Motor neuron (in vitro differentiated cells): Measurements from ENCODE around the gene SV2C. TPM values are rescaled to one million over a fixed set of nuclear protein-coding genes. Genes with fewer than 3 reads are reported as not detected.

Experiments used
- ATAC-seq, 8 experiments: fragments of 200-7000 bp; cut with Tn5 transposase; replicated peaks in 6 of 8; 2 replicates each; pipeline ENCODE4 v1.8.0; 2021; ENCODE audit warnings: mild to moderate bottlenecking in 8 of 8, moderate library complexity in 8 of 8
- H3K27ac ChIP-seq, 2 donors: fragments of 250-450 bp; sonication (Bioruptor Pico); 2 replicates each; pipeline ENCODE4 v1.9.0; 2021; ENCODE audit warnings: antibody characterized with exemption in 2 of 2, mild to moderate bottlenecking in 2 of 2, moderate library complexity in 1 of 2
- H3K4me1 ChIP-seq, 2 donors: fragments of 250-450 bp; sonication (Bioruptor Pico); replicated peaks in 1 of 2; 2 replicates each; pipeline ENCODE4 v1.6.1; 2021; ENCODE audit warnings: antibody characterized with exemption in 2 of 2, mild to moderate bottlenecking in 2 of 2, moderate library complexity in 1 of 2
- H3K4me3 ChIP-seq, 5 donors: fragments of 250-450 bp; sonication (Bioruptor Pico); 2 replicates each; pipeline ENCODE4 v1.9.0; 2021; ENCODE audit warnings: antibody characterized with exemption in 5 of 5, mild to moderate bottlenecking in 5 of 5, moderate library complexity in 4 of 5
- WGBS, 10 experiments: fragments of 450-650 bp; shearing (Covaris generic); methylation state at CpG; one replicate each; pipeline ENCODE4 v1.0.0; 2022; 5-methylcytosine and 5-hydroxymethylcytosine counted together
- in situ Hi-C, 9 experiments: fragments of 400-800 bp; cut with MboI; loops; one replicate each; pipeline ENCODE4 v1.15.0; 2021; ENCODE audit warnings: low sequenced_read_pairs in 9 of 9, low pct_unique_long_range_greater_than_20kb in 2 of 9; ENCODE audit not compliant: unreplicated experiment in 9 of 9
- total RNA-seq, 8 experiments: library from RNA; unstranded; fragments of 300-600 nt; gene quantifications; 2 replicates each; pipeline versions ENCODE4 v1.2.3 to v1.2.4, GENCODE V29; 2022

The SV2C gene
- total RNA-seq, 8 experiments from 2014 or later, result 0.20 to 21.8 (median 11.5) TPM

DNA sequence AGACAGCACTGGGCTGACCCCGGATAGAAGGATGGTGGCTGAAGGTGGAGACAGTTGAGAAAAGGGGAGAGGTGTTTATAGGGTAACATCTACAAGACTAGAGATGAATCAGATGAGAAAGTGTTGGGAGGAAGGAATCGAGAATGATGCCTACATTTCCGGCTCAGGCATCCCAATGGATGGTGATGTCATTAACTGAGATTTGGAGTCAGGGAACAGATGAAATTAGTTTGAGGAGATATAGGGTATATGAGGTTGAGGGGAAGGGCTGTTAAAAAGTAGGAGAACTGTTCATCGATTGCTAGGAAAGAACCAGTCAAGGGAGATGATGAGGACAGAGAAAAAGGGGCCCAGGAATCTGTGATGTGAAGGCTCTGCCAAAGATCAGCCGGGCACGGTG lies 295.2 kb downstream of the SV2C start:
- in situ Hi-C loops, result no loop called here
- WGBS, 10 experiments, result 62 to 100% (median 96%) methylated on average over 1 to 5 of the region's 6 CpGs; no CpG with 5 or more reads in 2 of the 10 experiments
- ATAC-seq, result no peak

DNA sequence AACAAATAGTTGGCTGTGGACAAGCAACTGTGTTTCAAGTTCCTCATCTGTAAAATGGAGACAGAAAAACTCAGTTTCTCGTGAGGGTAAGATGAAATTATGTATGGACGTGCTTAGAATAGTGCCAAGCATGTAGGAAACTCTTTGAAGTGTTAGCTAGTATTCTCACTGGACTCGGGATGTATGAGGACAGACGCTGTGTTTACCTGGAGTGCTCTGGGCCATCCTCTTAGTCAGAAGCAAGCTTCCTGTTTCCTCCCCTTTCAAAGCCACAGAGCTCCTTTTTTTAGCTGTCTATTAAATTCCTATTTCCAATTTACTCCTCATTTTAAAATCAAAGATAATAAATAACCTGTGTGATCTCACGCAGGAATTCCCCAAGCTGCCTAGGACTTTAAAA lies 296.1 kb downstream of the SV2C start:
- no peak overlapping the region for H3K27ac ChIP-seq
- 59 to 100% (median 77%) methylated on average over 1 to 5 of the region's 5 CpGs for WGBS, 10 experiments
- no peak overlapping the region for H3K4me3 ChIP-seq
- H3K4me1 ChIP-seq, result peaks cover 4 to 10% of the 10 kb centered on the region in 2 donors
- in situ Hi-C loops, result no loop called here
- no peak for ATAC-seq

More for the DNA sequence above, 295.2 kb downstream of the SV2C start:
- no peak overlapping the region for H3K27ac ChIP-seq
- H3K4me1 ChIP-seq, result peaks cover 0 to 10% of the 10 kb centered on the region in 2 donors
- H3K4me3 ChIP-seq, result no peak overlapping the region

DNA sequence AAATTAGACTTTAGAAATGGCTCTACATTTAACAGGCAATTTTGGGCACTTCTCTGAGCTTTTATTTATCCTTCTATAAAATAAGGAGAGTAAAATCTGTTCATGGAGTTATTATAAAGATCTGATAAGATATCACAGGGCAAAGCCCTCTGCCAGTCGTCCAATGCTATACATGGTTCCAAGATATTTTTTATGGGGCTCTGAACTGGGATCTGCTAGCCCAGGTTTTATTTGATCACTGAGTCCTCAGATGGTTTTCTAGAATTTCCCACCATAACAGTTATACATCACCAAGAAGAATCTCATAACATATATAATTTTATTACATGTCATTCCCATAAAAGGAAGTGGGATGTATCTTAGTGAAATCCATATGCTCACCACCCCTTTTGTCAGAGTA lies 296.7 kb downstream of the SV2C start:
- Histone ChIP-seq H3K27ac (no peak overlapping the region), H3K4me3 (no peak overlapping the region), H3K4me1 (peaks cover 4 to 10% of the 10 kb centered on the region in 2 donors)
- in situ Hi-C loops, result no loop called here
- ATAC-seq, result no peak
- WGBS, 10 experiments, result 17 to 100% (median 88%) methylated on average over 1 of the region's 1 CpG

- 0 to 64% (median 43%) methylated on average over 1 to 2 of the region's 7 CpGs for WGBS, 10 experiments
- no peak for ATAC-seq
- in situ Hi-C loops, result no loop called here
- H3K4me1 ChIP-seq, result peaks cover 4 to 10% of the 10 kb centered on the region in 2 donors
- H3K27ac ChIP-seq, result no peak overlapping the region
- no peak overlapping the region for H3K4me3 ChIP-seq
These were observed 297.3 kb downstream of the SV2C start for GRCh38 chr5:76380346-76381066.

DNA sequence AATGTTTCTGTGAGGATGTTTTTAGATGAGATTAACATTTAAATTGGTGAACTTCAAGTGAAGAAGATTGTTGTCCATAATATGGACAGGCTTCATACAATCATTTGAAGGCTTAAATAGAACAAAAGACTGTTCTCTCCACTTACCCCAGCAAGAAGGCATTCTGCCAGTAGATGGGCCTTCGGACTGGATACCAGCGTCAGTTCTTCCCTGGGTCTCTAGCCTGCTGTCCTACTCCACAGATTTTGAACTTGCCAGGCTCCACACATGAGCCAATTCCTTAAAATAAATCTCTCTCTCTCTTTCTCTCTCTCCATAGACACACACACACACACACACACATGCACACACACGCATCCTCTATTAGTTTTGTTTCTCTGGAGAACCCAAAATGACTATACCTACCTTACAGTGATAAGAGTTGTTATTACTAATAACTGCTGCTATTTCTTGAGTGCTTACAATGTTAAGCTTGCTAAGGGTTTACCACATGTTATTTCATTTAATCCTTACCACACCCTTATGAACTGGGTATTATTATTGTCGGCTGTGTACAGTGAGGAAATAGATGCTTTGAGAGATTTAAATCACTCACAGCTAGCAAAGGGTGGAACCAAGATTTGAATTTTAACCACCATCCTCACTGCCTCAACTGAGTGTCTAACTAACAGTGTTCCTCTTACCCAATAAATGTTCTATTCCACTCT lies 300.1 kb downstream of the SV2C start:
- Histone ChIP-seq H3K4me1 (peaks cover 4 to 10% of the 10 kb centered on the region in 2 donors), H3K27ac (no peak overlapping the region), H3K4me3 (no peak overlapping the region)
- 0 to 100% (median 96%) methylated on average over 1 to 4 of the region's 4 CpGs for WGBS, 10 experiments
- in situ Hi-C loops, result no loop called here
- peak in 3 of 8 experiments; percentile 54 to 84 (median 81) for ATAC-seq

GRCh38 chr5:76384189-76384588 lies 301.0 kb downstream of the SV2C start:
- no peak for ATAC-seq
- WGBS, 10 experiments, result 43 to 65% methylated on average over 2 to 3 of the region's 4 CpGs; no CpG with 5 or more reads in 8 of the 10 experiments
- in situ Hi-C loops, result no loop called here

DNA sequence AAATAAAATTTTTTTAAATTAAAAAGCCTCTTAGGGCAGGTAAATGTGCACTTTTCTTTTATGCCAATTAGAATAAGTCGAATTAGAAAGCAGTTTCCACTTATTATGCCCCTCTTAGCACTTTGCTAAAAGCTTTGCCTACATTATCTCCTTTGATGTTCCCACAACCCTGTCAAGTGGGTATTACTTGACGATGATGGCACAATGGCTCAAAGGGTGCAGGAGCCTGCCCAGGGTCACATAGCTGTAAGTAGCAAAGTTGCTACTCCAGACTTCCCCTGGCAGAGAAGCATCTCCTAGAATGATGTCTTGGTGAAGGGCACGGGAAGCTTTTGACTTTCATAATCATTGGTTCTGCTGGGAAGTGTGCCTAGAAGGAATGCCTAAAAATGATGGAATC lies 301.5 kb downstream of the SV2C start:
- Histone ChIP-seq H3K4me1 (peaks cover 10 to 15% of the 10 kb centered on the region in 2 donors), H3K27ac (no peak overlapping the region), H3K4me3 (no peak overlapping the region)
- no peak for ATAC-seq
- WGBS, 10 experiments, result 50 to 86% (median 75%) methylated on average over 1 to 2 of the region's 3 CpGs; no CpG with 5 or more reads in 1 of the 10 experiments
- in situ Hi-C loops, result no loop called here

More at GRCh38 chr5:76384189-76384588, 301.0 kb downstream of the SV2C start:
- Histone ChIP-seq H3K4me3 (no peak overlapping the region), H3K4me1 (peaks cover 10% of the 10 kb centered on the region in 2 donors), H3K27ac (no peak overlapping the region)

DNA sequence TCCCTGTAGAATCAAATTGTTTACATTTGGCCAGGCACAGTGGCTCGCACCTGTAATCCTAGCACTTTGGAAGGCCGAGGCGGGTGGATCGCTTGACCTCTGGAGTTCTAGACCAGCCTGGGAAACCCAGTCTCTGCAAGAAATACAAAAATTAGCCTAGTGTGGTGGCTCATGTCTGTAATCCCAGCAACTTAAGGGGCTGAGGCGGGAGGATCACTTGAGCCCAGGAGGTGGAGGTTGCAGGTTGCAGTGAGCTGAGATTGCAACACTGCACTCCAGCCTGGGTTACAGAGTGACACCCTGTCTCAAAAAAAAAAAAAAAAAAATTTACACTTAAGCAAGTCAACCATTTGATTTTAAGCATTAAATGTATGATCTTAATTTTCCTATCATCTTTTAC lies 302.4 kb downstream of the SV2C start:
- 83 to 100% (median 98%) methylated on average over 1 to 4 of the region's 5 CpGs; no CpG with 5 or more reads in 4 of the 10 experiments for WGBS, 10 experiments
- no peak overlapping the region for H3K27ac ChIP-seq
- in situ Hi-C loops, result no loop called here
- ATAC-seq, result no peak
- peaks cover 3 to 19% of the 10 kb centered on the region in 2 donors for H3K4me1 ChIP-seq
- H3K4me3 ChIP-seq, result no peak overlapping the region

- Histone ChIP-seq H3K4me3 (no peak overlapping the region), H3K27ac (no peak overlapping the region), H3K4me1 (peaks cover 0 to 19% of the 10 kb centered on the region in 2 donors)
- no peak for ATAC-seq
- in situ Hi-C loops, result no loop called here
- 20 to 100% (median 53%) methylated on average over 1 to 4 of the region's 5 CpGs; no CpG with 5 or more reads in 3 of the 10 experiments for WGBS, 10 experiments
These were observed 303.2 kb downstream of the SV2C start for GRCh38 chr5:76386360-76386759.

DNA sequence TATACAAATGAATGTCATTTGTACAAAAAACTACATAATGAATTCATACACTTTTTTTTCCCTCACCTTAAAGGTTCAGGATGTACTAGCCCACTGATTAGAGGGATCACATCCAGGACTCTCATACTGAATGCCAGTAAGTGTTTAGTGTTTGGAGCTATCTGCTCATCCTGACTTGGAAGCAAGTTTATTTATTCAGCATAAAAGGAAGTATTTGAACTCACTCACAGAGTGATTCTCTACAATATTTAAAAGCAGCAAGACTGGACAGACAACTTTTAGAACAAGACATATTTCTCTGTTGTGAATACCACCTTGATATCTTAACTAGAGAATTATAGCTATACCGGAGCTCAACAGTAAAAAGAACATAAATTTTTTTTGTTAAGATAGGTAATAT lies 305.1 kb downstream of the SV2C start:
- ATAC-seq, result peak in 1 of 8 experiments; percentile 19
- H3K4me3 ChIP-seq, result no peak overlapping the region
- in situ Hi-C loops, result no loop called here
- H3K4me1 ChIP-seq, result peaks cover 0 to 19% of the 10 kb centered on the region in 2 donors
- no peak overlapping the region for H3K27ac ChIP-seq
- WGBS, 10 experiments, result 0 to 100% (median 87%) methylated on average over 1 of the region's 1 CpG; no CpG with 5 or more reads in 1 of the 10 experiments

- Histone ChIP-seq H3K4me3 (no peak overlapping the region), H3K27ac (no peak overlapping the region), H3K4me1 (peaks cover 0 to 18% of the 10 kb centered on the region in 2 donors)
- in situ Hi-C loops, result no loop called here
- 11 to 90% (median 66%) methylated on average over 2 to 9 of the region's 11 CpGs for WGBS, 10 experiments
- peak in 1 of 8 experiments; percentile 21 for ATAC-seq
These were observed 305.8 kb downstream of the SV2C start for GRCh38 chr5:76388791-76389512.

DNA sequence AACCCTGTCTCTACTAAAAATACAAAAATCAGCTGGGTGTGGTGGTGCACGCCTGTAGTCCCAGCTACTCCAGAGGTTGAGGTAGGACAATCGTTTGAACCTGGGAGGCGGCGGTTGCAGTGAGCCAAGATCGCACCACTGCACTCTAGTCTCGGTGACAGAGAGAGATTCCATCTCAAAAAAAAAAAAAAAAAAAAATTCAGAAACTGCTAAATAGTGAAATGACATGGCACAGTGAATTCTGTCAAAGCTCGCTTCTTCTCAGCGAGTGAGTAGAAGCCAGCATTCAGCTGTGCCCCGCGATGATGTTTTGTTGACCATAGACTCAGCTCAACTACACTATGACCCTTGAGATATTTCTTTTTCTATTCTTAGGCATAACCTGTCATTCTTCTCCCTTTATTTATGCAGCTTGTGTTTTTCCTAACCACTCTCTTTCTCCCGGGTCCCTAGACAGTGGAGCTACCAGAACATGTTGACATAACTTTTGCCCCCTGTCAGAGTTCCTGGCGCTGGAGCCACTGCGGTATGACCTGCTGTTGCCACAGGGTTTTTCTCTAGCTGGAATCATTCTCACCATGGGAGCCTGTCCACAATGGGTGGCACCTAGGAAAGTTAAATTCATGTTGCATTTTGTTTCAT lies 306.5 kb downstream of the SV2C start:
- no peak overlapping the region for H3K4me3 ChIP-seq
- H3K4me1 ChIP-seq, result peaks cover 0 to 15% of the 10 kb centered on the region in 2 donors
- H3K27ac ChIP-seq, result no peak overlapping the region
- in situ Hi-C loops, result no loop called here
- WGBS, 10 experiments, result 40 to 95% (median 90%) methylated on average over 2 to 11 of the region's 13 CpGs; no CpG with 5 or more reads in 1 of the 10 experiments
- ATAC-seq, result peak in 1 of 8 experiments; percentile 79
